ENCODE results near the gene ARIH1.
"Not testable (repeated sequence)": the region's sequence is repeated elsewhere in the genome, so short reads cannot be mapped to it uniquely, and the experiment has no call there.

ARIH1 gene

GRCh38 chr15:72642271-72642670 is 168.1 kb downstream of the ARIH1 start:
- not testable (repeated sequence) for H3K4me3 ChIP-seq (ENCODE audit: low read depth, low read length); DNase-seq (ENCODE audit: low read depth)

DNA sequence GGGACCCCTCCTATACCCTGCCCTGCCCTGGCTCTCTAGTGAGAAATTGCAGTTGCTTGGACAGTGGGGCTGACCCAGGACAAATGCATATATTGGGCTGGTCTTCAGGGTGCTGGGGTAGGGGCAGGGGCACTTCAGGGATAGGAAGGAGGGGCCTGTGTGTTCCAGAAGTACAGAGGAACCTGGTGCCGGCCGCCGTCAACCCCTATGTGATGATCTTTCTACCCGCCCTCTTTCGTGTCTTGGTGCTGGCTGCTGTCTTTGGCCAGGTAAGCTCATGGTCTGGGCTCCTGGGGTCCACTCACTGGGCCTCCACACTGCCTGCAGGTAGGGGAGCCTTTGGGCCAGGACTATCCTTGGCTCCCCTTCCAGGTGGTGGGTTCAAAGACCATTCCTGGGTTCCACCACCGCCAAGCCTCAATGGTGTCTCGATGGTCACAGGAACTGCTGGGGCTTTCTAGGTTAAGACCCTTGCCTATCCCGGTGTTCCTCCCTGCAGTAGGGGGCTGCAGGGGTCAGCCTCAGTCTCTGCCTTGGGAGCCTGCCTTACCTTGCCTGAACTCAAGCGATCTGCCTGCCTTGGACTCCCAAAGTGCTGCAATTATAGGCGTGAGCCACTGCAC is 174.6 kb downstream of the ARIH1 start:
- H3K4me3 ChIP-seq (ENCODE audit: low read depth, low read length); DNase-seq (ENCODE audit: low read depth): not testable (repeated sequence)
